ENCODE results near the gene NDUFS6.

NDUFS6 gene

GRCh38 chr5:1844708-1845436 lies 43.7 kb downstream of the NDUFS6 start:
- no peak overlapping the region for H3K4me3 ChIP-seq (ENCODE audit: low read depth, low read length)
- no peak for DNase-seq (ENCODE audit: low read depth)
- TF ChIP-seq CTCF (conservative IDR thresholded peaks at IDR 0.05; ENCODE audit: low read depth, low read length): no peak

- no peak for DNase-seq (ENCODE audit: low read depth)
- no peak for TF ChIP-seq CTCF (conservative IDR thresholded peaks at IDR 0.05; ENCODE audit: low read depth, low read length)
- no peak overlapping the region for H3K4me3 ChIP-seq (ENCODE audit: low read depth, low read length)
Observed at GRCh38 chr5:1845696-1846095, 44.5 kb downstream of the NDUFS6 start.

GRCh38 chr5:1846583-1846982 lies 45.4 kb downstream of the NDUFS6 start:
- TF ChIP-seq CTCF (conservative IDR thresholded peaks at IDR 0.05; ENCODE audit: low read depth, low read length): no peak
- no peak for DNase-seq (ENCODE audit: low read depth)
- no peak overlapping the region for H3K4me3 ChIP-seq (ENCODE audit: low read depth, low read length)

- no peak for TF ChIP-seq CTCF (conservative IDR thresholded peaks at IDR 0.05; ENCODE audit: low read depth, low read length)
- no peak overlapping the region for H3K4me3 ChIP-seq (ENCODE audit: low read depth, low read length)
Observed at GRCh38 chr5:1847056-1847455, 45.8 kb downstream of the NDUFS6 start.

GRCh38 chr5:1847611-1848010 lies 46.4 kb downstream of the NDUFS6 start:
- TF ChIP-seq CTCF (conservative IDR thresholded peaks at IDR 0.05; ENCODE audit: low read depth, low read length): no peak
- H3K4me3 ChIP-seq (ENCODE audit: low read depth, low read length): no peak overlapping the region
- DNase-seq (ENCODE audit: low read depth): no peak

More at GRCh38 chr5:1847056-1847455, 45.8 kb downstream of the NDUFS6 start:
- no peak for DNase-seq (ENCODE audit: low read depth)

- no peak for TF ChIP-seq CTCF (conservative IDR thresholded peaks at IDR 0.05; ENCODE audit: low read depth, low read length)
- no peak overlapping the region for H3K4me3 ChIP-seq (ENCODE audit: low read depth, low read length)
- DNase-seq (ENCODE audit: low read depth): no peak
Observed at GRCh38 chr5:1850324-1851154, 49.3 kb downstream of the NDUFS6 start.
